Neural cell (in vitro differentiated cells): ENCODE measurements around the gene CAPRIN1. TPM values are rescaled to one million over a fixed set of nuclear protein-coding genes. Genes with fewer than 3 reads are reported as not detected.

Experiments used
- H2AFZ ChIP-seq: fragments of 200-600, 300-800 bp; sonication (generic), shearing (Covaris generic); 2 replicates; pipeline ENCODE4 v1.6.0; 2014; ENCODE audit warnings: low read depth, mild to moderate bottlenecking, antibody characterized with exemption, low read length, moderate library complexity
- H3F3A ChIP-seq: fragments of 200-600 bp; shearing (Covaris generic); 2 replicates; pipeline ENCODE4 v1.6.1; 2016; ENCODE audit warnings: mild to moderate bottlenecking, moderate library complexity, mixed read lengths, antibody characterized with exemption, low read length; ENCODE audit not compliant: insufficient read depth, poor library complexity, severe bottlenecking
- H3K27ac ChIP-seq: fragments of 200-600, 300-800 bp; sonication (generic), shearing (Covaris generic); 2 replicates; pipeline ENCODE4 v1.5.1; 2014; ENCODE audit warnings: mild to moderate bottlenecking, low read length, moderate library complexity
- H3K27me3 ChIP-seq: fragments of 300-800, 200-600 bp; sonication (generic), shearing (Covaris generic); 2 replicates; pipeline ENCODE4 v1.6.0; 2014; ENCODE audit warnings: mild to moderate bottlenecking, low read depth, low read length, moderate library complexity; ENCODE audit not compliant: insufficient read depth
- H3K36me3 ChIP-seq: fragments of 300-800, 200-600 bp; sonication (generic), shearing (Covaris generic); 2 replicates; pipeline ENCODE4 v1.5.1; 2014; ENCODE audit warnings: mild to moderate bottlenecking, antibody characterized with exemption, low read length, moderate library complexity; ENCODE audit not compliant: insufficient read depth
- H3K4me2 ChIP-seq: fragments of 300-800, 200-600 bp; sonication (generic), shearing (Covaris generic); 2 replicates; pipeline ENCODE4 v1.6.0; 2014; ENCODE audit warnings: mild to moderate bottlenecking, low read length
- H3K4me3 ChIP-seq: fragments of 300-800, 200-600 bp; sonication (generic), shearing (Covaris generic); 2 replicates; pipeline ENCODE4 v1.5.1; 2014; ENCODE audit warnings: mild to moderate bottlenecking, low read length, moderate library complexity
- H3K79me2 ChIP-seq: fragments of 200-600 bp; shearing (Covaris generic); replicated peaks from 2 replicates; pipeline ENCODE4 v1.6.0; 2014; ENCODE audit warnings: mild to moderate bottlenecking, low read length, moderate library complexity; ENCODE audit not compliant: insufficient read depth
- H3K9ac ChIP-seq: fragments of 300-800, 200-600 bp; sonication (generic), shearing (Covaris generic); 2 replicates; pipeline ENCODE4 v1.6.1; 2016; ENCODE audit warnings: mild to moderate bottlenecking, low read length, mixed read lengths
- H3K9me2 ChIP-seq: fragments of 200-600 bp; shearing (Covaris generic); 2 replicates; pipeline ENCODE4 v1.6.1; 2016; ENCODE audit warnings: mild to moderate bottlenecking, low read length, mixed read lengths; ENCODE audit not compliant: insufficient read depth
- H3K9me3 ChIP-seq: fragments of 200-600, 300-800 bp; sonication (generic), shearing (Covaris generic); 2 replicates; pipeline ENCODE4 v1.6.1; 2016; ENCODE audit warnings: mild to moderate bottlenecking, mixed run types, low read length, moderate library complexity, mixed read lengths
- H4K20me1 ChIP-seq: fragments of 200-600 bp; shearing (Covaris generic); 2 replicates; pipeline ENCODE4 v1.6.1; 2016; ENCODE audit warnings: mild to moderate bottlenecking, mixed run types; ENCODE audit not compliant: insufficient read depth
- EP300 ChIP-seq: fragments of 450-650 bp; conservative IDR thresholded peaks from 2 replicates; pipeline ENCODE4 v1.6.1; 2014; ENCODE audit warnings: antibody characterized with exemption, mild to moderate bottlenecking, moderate library complexity; ENCODE audit not compliant: poor library complexity, severe bottlenecking
- EZH2 ChIP-seq: fragments of 200-600, 300-800 bp; shearing (Covaris generic), sonication (generic); IDR thresholded peaks from 2 replicates; pipeline ENCODE4 v1.6.1; 2014; ENCODE audit warnings: antibody characterized with exemption, low read length, borderline replicate concordance, mild to moderate bottlenecking; ENCODE audit not compliant: insufficient read depth, poor library complexity, severe bottlenecking
- MXI1 ChIP-seq: fragments of 450-650 bp; conservative IDR thresholded peaks from 2 replicates; pipeline ENCODE4 v1.6.1; 2014; ENCODE audit warnings: antibody characterized with exemption, mild to moderate bottlenecking; ENCODE audit not compliant: poor library complexity, severe bottlenecking
- POLR2AphosphoS5 ChIP-seq: IDR thresholded peaks from 2 replicates; pipeline ENCODE4 v1.6.1; 2012
- RAD21 ChIP-seq: fragments of 450-650 bp; conservative IDR thresholded peaks from 2 replicates; pipeline ENCODE4 v1.6.1; 2014; ENCODE audit warnings: antibody characterized with exemption, mild to moderate bottlenecking, moderate library complexity
- SMC3 ChIP-seq: fragments of 450-650 bp; conservative IDR thresholded peaks from 2 replicates; pipeline ENCODE4 v1.6.1; 2014; ENCODE audit warnings: antibody characterized with exemption, mild to moderate bottlenecking, moderate library complexity; ENCODE audit not compliant: poor library complexity
- TAF1 ChIP-seq: IDR thresholded peaks from 2 replicates; pipeline ENCODE4 v1.6.1; 2012; ENCODE audit warnings: low read depth
- polyA plus RNA-seq: library from polyadenylated mRNA; depleted of rRNA; stranded (reverse); fragments of >200 nt; gene quantifications from 2 replicates; pipeline ENCODE4 v1.2.3, GENCODE V29; 2014
- TF ChIP-seq, protein P1 (sequence below): IDR thresholded peaks from 2 replicates; pipeline ENCODE4 v1.6.1; 2012; ENCODE audit warnings: borderline replicate concordance
- TF ChIP-seq, protein P2 (sequence below): fragments of 450-650 bp; IDR thresholded peaks from 2 replicates; pipeline ENCODE4 v1.5.1; 2014; ENCODE audit warnings: antibody characterized with exemption, mild to moderate bottlenecking, moderate library complexity; ENCODE audit not compliant: poor library complexity, severe bottlenecking

The CAPRIN1 gene
- polyA plus RNA-seq, 1 donor from 2014 or later, result 256 TPM

DNA sequence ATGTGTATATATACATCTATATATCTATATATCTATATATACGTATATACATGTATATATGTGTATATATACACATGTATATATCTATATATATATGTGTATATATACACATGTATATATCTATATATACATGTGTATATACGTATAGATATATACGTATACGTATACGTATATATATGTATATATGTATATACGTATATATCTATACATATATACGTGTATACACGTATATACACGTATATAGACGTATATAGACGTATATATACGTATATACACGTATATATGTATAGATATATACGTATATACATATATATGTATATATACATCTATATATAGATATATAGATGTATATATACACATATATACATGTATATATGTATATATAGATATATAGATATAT, 25.1 kb upstream of the CAPRIN1 start:
- H3K79me2 ChIP-seq, result no peaks in the 10 kb centered on the region
- TF ChIP-seq POLR2AphosphoS5 (no peak), TAF1 (no peak), MXI1 (no peak)
- no peaks in the 10 kb centered on the region for H3F3A ChIP-seq
- H2AFZ ChIP-seq, result no peak overlapping the region
- no peaks in the 10 kb centered on the region for H3K9me2 ChIP-seq
- H3K4me2 ChIP-seq, result no peak overlapping the region
- no peaks in the 10 kb centered on the region for H3K9me3 ChIP-seq
- no peaks in the 10 kb centered on the region for H4K20me1 ChIP-seq
- no peak overlapping the region for H3K4me3 ChIP-seq
- no peak overlapping the region for H3K27ac ChIP-seq
- no peaks in the 10 kb centered on the region for H3K36me3 ChIP-seq
- H3K27me3 ChIP-seq, result no peaks in the 10 kb centered on the region
- no peak overlapping the region for H3K9ac ChIP-seq

DNA sequence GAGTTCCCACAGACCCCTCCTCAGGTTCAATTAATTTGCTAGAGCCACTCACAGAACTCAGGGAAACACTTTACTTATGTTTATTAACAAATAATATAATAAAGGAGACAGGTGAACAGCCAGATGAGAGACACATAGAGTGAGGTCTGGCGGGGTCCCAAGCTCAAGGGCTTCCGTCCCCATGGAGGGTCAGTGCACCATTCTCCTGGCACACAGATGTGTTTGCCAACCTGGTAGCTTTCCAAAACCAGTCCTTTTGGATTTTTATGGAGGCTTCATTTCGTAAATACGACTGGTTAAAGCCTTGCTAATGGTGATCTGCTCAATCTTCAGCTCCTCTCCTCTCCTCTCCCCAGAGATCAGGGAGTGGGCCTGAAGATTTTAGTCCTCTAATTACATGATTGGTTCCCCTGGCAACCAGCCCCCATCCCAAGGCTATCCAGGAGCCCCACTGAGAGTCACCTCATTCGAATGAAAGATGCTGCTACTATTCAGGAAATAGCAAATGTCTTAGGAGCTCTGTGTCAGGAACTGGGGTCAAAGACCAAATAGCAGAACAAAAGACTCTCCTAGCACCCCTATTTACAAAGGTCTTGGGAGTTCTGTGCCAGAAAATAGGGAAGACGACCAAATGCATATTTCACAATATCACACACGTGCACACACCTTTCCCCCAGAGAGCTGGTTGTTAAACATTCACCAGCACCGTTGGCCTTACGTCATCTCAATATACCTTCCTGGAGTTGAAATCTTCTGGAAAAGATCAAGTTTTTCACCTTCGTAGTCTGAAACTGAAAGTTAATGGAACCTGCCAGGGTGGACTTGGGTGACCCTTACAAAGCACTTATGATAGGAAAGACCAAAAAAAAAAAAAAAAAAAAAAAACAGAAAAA, 23.8 kb upstream of the CAPRIN1 start:
- Histone ChIP-seq H3K9me2 (no peaks in the 10 kb centered on the region), H3K36me3 (no peaks in the 10 kb centered on the region), H3K27me3 (no peaks in the 10 kb centered on the region), H3K4me3 (no peak overlapping the region), H3F3A (no peaks in the 10 kb centered on the region), H2AFZ (peak overlapping the region; percentile 40), H3K4me2 (no peak overlapping the region), H3K9me3 (no peaks in the 10 kb centered on the region), H3K79me2 (no peaks in the 10 kb centered on the region), H4K20me1 (no peaks in the 10 kb centered on the region), H3K9ac (no peak overlapping the region), H3K27ac (peak overlapping the region; percentile 8)
- TF ChIP-seq RAD21 (no peak), EP300 (no peak), MXI1 (no peak), EZH2 (no peak), TAF1 (no peak), POLR2AphosphoS5 (no peak), SMC3 (no peak)
- TF ChIP-seq, protein P1, sequence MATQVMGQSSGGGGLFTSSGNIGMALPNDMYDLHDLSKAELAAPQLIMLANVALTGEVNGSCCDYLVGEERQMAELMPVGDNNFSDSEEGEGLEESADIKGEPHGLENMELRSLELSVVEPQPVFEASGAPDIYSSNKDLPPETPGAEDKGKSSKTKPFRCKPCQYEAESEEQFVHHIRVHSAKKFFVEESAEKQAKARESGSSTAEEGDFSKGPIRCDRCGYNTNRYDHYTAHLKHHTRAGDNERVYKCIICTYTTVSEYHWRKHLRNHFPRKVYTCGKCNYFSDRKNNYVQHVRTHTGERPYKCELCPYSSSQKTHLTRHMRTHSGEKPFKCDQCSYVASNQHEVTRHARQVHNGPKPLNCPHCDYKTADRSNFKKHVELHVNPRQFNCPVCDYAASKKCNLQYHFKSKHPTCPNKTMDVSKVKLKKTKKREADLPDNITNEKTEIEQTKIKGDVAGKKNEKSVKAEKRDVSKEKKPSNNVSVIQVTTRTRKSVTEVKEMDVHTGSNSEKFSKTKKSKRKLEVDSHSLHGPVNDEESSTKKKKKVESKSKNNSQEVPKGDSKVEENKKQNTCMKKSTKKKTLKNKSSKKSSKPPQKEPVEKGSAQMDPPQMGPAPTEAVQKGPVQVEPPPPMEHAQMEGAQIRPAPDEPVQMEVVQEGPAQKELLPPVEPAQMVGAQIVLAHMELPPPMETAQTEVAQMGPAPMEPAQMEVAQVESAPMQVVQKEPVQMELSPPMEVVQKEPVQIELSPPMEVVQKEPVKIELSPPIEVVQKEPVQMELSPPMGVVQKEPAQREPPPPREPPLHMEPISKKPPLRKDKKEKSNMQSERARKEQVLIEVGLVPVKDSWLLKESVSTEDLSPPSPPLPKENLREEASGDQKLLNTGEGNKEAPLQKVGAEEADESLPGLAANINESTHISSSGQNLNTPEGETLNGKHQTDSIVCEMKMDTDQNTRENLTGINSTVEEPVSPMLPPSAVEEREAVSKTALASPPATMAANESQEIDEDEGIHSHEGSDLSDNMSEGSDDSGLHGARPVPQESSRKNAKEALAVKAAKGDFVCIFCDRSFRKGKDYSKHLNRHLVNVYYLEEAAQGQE, result no peak
- TF ChIP-seq, protein P2, sequence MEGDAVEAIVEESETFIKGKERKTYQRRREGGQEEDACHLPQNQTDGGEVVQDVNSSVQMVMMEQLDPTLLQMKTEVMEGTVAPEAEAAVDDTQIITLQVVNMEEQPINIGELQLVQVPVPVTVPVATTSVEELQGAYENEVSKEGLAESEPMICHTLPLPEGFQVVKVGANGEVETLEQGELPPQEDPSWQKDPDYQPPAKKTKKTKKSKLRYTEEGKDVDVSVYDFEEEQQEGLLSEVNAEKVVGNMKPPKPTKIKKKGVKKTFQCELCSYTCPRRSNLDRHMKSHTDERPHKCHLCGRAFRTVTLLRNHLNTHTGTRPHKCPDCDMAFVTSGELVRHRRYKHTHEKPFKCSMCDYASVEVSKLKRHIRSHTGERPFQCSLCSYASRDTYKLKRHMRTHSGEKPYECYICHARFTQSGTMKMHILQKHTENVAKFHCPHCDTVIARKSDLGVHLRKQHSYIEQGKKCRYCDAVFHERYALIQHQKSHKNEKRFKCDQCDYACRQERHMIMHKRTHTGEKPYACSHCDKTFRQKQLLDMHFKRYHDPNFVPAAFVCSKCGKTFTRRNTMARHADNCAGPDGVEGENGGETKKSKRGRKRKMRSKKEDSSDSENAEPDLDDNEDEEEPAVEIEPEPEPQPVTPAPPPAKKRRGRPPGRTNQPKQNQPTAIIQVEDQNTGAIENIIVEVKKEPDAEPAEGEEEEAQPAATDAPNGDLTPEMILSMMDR, result no peak
